Neural cell (in vitro differentiated cells): ENCODE results near the gene MMP19. TPM values are rescaled to one million over a fixed set of nuclear protein-coding genes. Genes with fewer than 3 reads are reported as not detected.
A peak's percentile ranks its signal among the peaks of the same experiment; 100 is the strongest.

Source experiments
- H2AFZ ChIP-seq: fragments of 200-600, 300-800 bp; sonication (generic), shearing (Covaris generic); 2 replicates; pipeline ENCODE4 v1.6.0; 2014; ENCODE audit warnings: low read depth, mild to moderate bottlenecking, antibody characterized with exemption, low read length, moderate library complexity
- H3F3A ChIP-seq: fragments of 200-600 bp; shearing (Covaris generic); 2 replicates; pipeline ENCODE4 v1.6.1; 2016; ENCODE audit warnings: mild to moderate bottlenecking, moderate library complexity, mixed read lengths, antibody characterized with exemption, low read length; ENCODE audit not compliant: insufficient read depth, poor library complexity, severe bottlenecking
- H3K27ac ChIP-seq: fragments of 200-600, 300-800 bp; sonication (generic), shearing (Covaris generic); 2 replicates; pipeline ENCODE4 v1.5.1; 2014; ENCODE audit warnings: mild to moderate bottlenecking, low read length, moderate library complexity
- H3K27me3 ChIP-seq: fragments of 300-800, 200-600 bp; sonication (generic), shearing (Covaris generic); 2 replicates; pipeline ENCODE4 v1.6.0; 2014; ENCODE audit warnings: mild to moderate bottlenecking, low read depth, low read length, moderate library complexity; ENCODE audit not compliant: insufficient read depth
- H3K36me3 ChIP-seq: fragments of 300-800, 200-600 bp; sonication (generic), shearing (Covaris generic); 2 replicates; pipeline ENCODE4 v1.5.1; 2014; ENCODE audit warnings: mild to moderate bottlenecking, antibody characterized with exemption, low read length, moderate library complexity; ENCODE audit not compliant: insufficient read depth
- H3K4me2 ChIP-seq: fragments of 300-800, 200-600 bp; sonication (generic), shearing (Covaris generic); 2 replicates; pipeline ENCODE4 v1.6.0; 2014; ENCODE audit warnings: mild to moderate bottlenecking, low read length
- H3K4me3 ChIP-seq: fragments of 300-800, 200-600 bp; sonication (generic), shearing (Covaris generic); 2 replicates; pipeline ENCODE4 v1.5.1; 2014; ENCODE audit warnings: mild to moderate bottlenecking, low read length, moderate library complexity
- H3K79me2 ChIP-seq: fragments of 200-600 bp; shearing (Covaris generic); replicated peaks from 2 replicates; pipeline ENCODE4 v1.6.0; 2014; ENCODE audit warnings: mild to moderate bottlenecking, low read length, moderate library complexity; ENCODE audit not compliant: insufficient read depth
- H3K9ac ChIP-seq: fragments of 300-800, 200-600 bp; sonication (generic), shearing (Covaris generic); 2 replicates; pipeline ENCODE4 v1.6.1; 2016; ENCODE audit warnings: mild to moderate bottlenecking, low read length, mixed read lengths
- H3K9me2 ChIP-seq: fragments of 200-600 bp; shearing (Covaris generic); 2 replicates; pipeline ENCODE4 v1.6.1; 2016; ENCODE audit warnings: mild to moderate bottlenecking, low read length, mixed read lengths; ENCODE audit not compliant: insufficient read depth
- H3K9me3 ChIP-seq: fragments of 200-600, 300-800 bp; sonication (generic), shearing (Covaris generic); 2 replicates; pipeline ENCODE4 v1.6.1; 2016; ENCODE audit warnings: mild to moderate bottlenecking, mixed run types, low read length, moderate library complexity, mixed read lengths
- H4K20me1 ChIP-seq: fragments of 200-600 bp; shearing (Covaris generic); 2 replicates; pipeline ENCODE4 v1.6.1; 2016; ENCODE audit warnings: mild to moderate bottlenecking, mixed run types; ENCODE audit not compliant: insufficient read depth
- CTCF ChIP-seq: fragments of 450-650 bp; IDR thresholded peaks from 2 replicates; pipeline ENCODE4 v1.5.1; 2014; ENCODE audit warnings: antibody characterized with exemption, mild to moderate bottlenecking, moderate library complexity; ENCODE audit not compliant: poor library complexity, severe bottlenecking
- EP300 ChIP-seq: fragments of 450-650 bp; conservative IDR thresholded peaks from 2 replicates; pipeline ENCODE4 v1.6.1; 2014; ENCODE audit warnings: antibody characterized with exemption, mild to moderate bottlenecking, moderate library complexity; ENCODE audit not compliant: poor library complexity, severe bottlenecking
- EZH2 ChIP-seq: fragments of 200-600, 300-800 bp; shearing (Covaris generic), sonication (generic); IDR thresholded peaks from 2 replicates; pipeline ENCODE4 v1.6.1; 2014; ENCODE audit warnings: antibody characterized with exemption, low read length, borderline replicate concordance, mild to moderate bottlenecking; ENCODE audit not compliant: insufficient read depth, poor library complexity, severe bottlenecking
- MXI1 ChIP-seq: fragments of 450-650 bp; conservative IDR thresholded peaks from 2 replicates; pipeline ENCODE4 v1.6.1; 2014; ENCODE audit warnings: antibody characterized with exemption, mild to moderate bottlenecking; ENCODE audit not compliant: poor library complexity, severe bottlenecking
- POLR2AphosphoS5 ChIP-seq: IDR thresholded peaks from 2 replicates; pipeline ENCODE4 v1.6.1; 2012
- RAD21 ChIP-seq: fragments of 450-650 bp; conservative IDR thresholded peaks from 2 replicates; pipeline ENCODE4 v1.6.1; 2014; ENCODE audit warnings: antibody characterized with exemption, mild to moderate bottlenecking, moderate library complexity
- REST ChIP-seq: IDR thresholded peaks from 2 replicates; pipeline ENCODE4 v1.6.1; 2012; ENCODE audit warnings: borderline replicate concordance
- SMC3 ChIP-seq: fragments of 450-650 bp; conservative IDR thresholded peaks from 2 replicates; pipeline ENCODE4 v1.6.1; 2014; ENCODE audit warnings: antibody characterized with exemption, mild to moderate bottlenecking, moderate library complexity; ENCODE audit not compliant: poor library complexity
- TAF1 ChIP-seq: IDR thresholded peaks from 2 replicates; pipeline ENCODE4 v1.6.1; 2012; ENCODE audit warnings: low read depth
- polyA plus RNA-seq: library from polyadenylated mRNA; depleted of rRNA; stranded (reverse); fragments of >200 nt; gene quantifications from 2 replicates; pipeline ENCODE4 v1.2.3, GENCODE V29; 2014

The MMP19 gene
- polyA plus RNA-seq, 1 donor from 2014 or later = not detected

GRCh38 chr12:55827806-55828205 is 14.9 kb downstream of the MMP19 start:
- H2AFZ ChIP-seq = no peak overlapping the region
- no peak overlapping the region for H3K9ac ChIP-seq
- H3K9me2 ChIP-seq = no peaks in the 10 kb centered on the region
- H3K36me3 ChIP-seq = peaks cover 2% of the 10 kb centered on the region
- no peaks in the 10 kb centered on the region for H4K20me1 ChIP-seq
- no peak overlapping the region for H3K27ac ChIP-seq
- H3K4me2 ChIP-seq = peak overlapping the region; percentile 25
- peak overlapping the region; percentile 100 for H3K4me3 ChIP-seq
- peaks cover 55% of the 10 kb centered on the region for H3K79me2 ChIP-seq
- no peak for TF ChIP-seq REST
- TF ChIP-seq POLR2AphosphoS5 = no peak
- TF ChIP-seq SMC3 = no peak
- TF ChIP-seq MXI1 = no peak
- TF ChIP-seq TAF1 = no peak
- TF ChIP-seq EZH2 = no peak
- no peak for TF ChIP-seq RAD21
- TF ChIP-seq CTCF = no peak
- no peak for TF ChIP-seq EP300
- H3F3A ChIP-seq = peaks cover 7% of the 10 kb centered on the region
- H3K9me3 ChIP-seq = no peaks in the 10 kb centered on the region
- H3K27me3 ChIP-seq = no peaks in the 10 kb centered on the region

- peaks cover 41% of the 10 kb centered on the region for H3K79me2 ChIP-seq
- TF ChIP-seq EZH2 = no peak
- TF ChIP-seq SMC3 = no peak
- no peak for TF ChIP-seq EP300
- no peak for TF ChIP-seq MXI1
- TF ChIP-seq TAF1 = no peak
- TF ChIP-seq REST = no peak
- TF ChIP-seq RAD21 = no peak
- no peak for TF ChIP-seq POLR2AphosphoS5
- no peak for TF ChIP-seq CTCF
- H3K27ac ChIP-seq = no peak overlapping the region
- H3K36me3 ChIP-seq = peaks cover 12% of the 10 kb centered on the region
- H3K9ac ChIP-seq = no peak overlapping the region
- H3K4me2 ChIP-seq = no peak overlapping the region
- no peaks in the 10 kb centered on the region for H3K9me2 ChIP-seq
- H3F3A ChIP-seq = no peaks in the 10 kb centered on the region
- H3K27me3 ChIP-seq = no peaks in the 10 kb centered on the region
- no peaks in the 10 kb centered on the region for H4K20me1 ChIP-seq
- H3K4me3 ChIP-seq = peak overlapping the region; percentile 100
- H2AFZ ChIP-seq = no peak overlapping the region
- no peaks in the 10 kb centered on the region for H3K9me3 ChIP-seq
Measured at GRCh38 chr12:55824726-55825125, 18.0 kb downstream of the MMP19 start.
